Endothelial cell of umbilical vein (primary cell): Measurements from ENCODE around the gene SIRT3. TPM values are rescaled to one million over a fixed set of nuclear protein-coding genes. Genes with fewer than 3 reads are reported as not detected.

Experiments
- BruUV-seq: library from RNA; stranded (reverse); fragments of 400-500 nt; replicated peaks from 2 replicates; lab custom pipeline; 2021; lab: Mats Ljungman, UMichigan
- CTCF ChIA-PET: fragments of 300-600, 350-600 bp; sonication (Branson Sonifier 250); formaldehyde crosslinking; loops from one replicate; lab custom pipeline; 2021; ENCODE audit warnings: antibody characterized with exemption, inconsistent platforms; lab: Charles Lee
- POLR2A ChIA-PET: fragments of 300-600, 350-600 bp; sonication (Branson Sonifier 250); formaldehyde crosslinking; loops from one replicate; lab custom pipeline; 2021; ENCODE audit warnings: antibody characterized with exemption, inconsistent platforms; lab: Charles Lee
- DNase-seq: peaks from one replicate; pipeline ENCODE4 v3.0.0-alpha.2; 2011; ENCODE audit warnings: low read depth, low spot score
- FAIRE-seq: peaks from 2 replicates; lab custom pipeline; 2011; peaks lifted over from hg19 to GRCh38; lab: Jason Lieb, UNC
- H2AFZ ChIP-seq: 2 replicates; pipeline ENCODE4 v1.6.0; 2012; ENCODE audit warnings: low read depth, low read length, control low read depth, inconsistent platforms
- H3K27ac ChIP-seq: 2 replicates; pipeline ENCODE4 v1.5.1; 2011; ENCODE audit warnings: low read depth, mild to moderate bottlenecking, control low read depth, low read length, moderate library complexity; ENCODE audit not compliant: insufficient read depth
- H3K27me3 ChIP-seq, 2 experiments: 2 replicates each; pipeline versions ENCODE4 v1.6.0 to v1.6.1; 2011; ENCODE audit warnings: low read length in 2 of 2, mixed read lengths in 1 of 2; ENCODE audit not compliant: control insufficient read depth in 2 of 2, insufficient read depth in 2 of 2
- H3K36me3 ChIP-seq, 2 experiments: 2 replicates in 1 of 2; 3 replicates in 1 of 2; pipeline ENCODE4 v1.5.1; 2011; ENCODE audit warnings: low read length in 2 of 2, mild to moderate bottlenecking in 1 of 2, moderate library complexity in 1 of 2; ENCODE audit not compliant: control insufficient read depth in 2 of 2, insufficient read depth in 2 of 2; ENCODE audit errors: extremely low read depth in 1 of 2
- H3K4me1 ChIP-seq: 3 replicates; pipeline ENCODE4 v1.5.1; 2011; ENCODE audit warnings: mild to moderate bottlenecking, low read length; ENCODE audit not compliant: control insufficient read depth, insufficient read depth; ENCODE audit errors: extremely low read depth
- H3K4me2 ChIP-seq: 2 replicates; pipeline ENCODE4 v1.6.1; 2011; ENCODE audit warnings: low read length, control low read depth, mixed read lengths; ENCODE audit not compliant: insufficient read depth
- H3K4me3 ChIP-seq, 3 experiments: fragments of 200-600 bp in 1 of 3; sonication (generic), shearing (Covaris generic) in 1 of 3; replicated peaks in 1 of 3; 2 replicates each; pipeline ENCODE4 v1.5.1; 2011 to 2016; ENCODE audit warnings: control low read depth in 3 of 3, low read length in 3 of 3, mild to moderate bottlenecking in 2 of 3, inconsistent platforms in 1 of 3, low read depth in 1 of 3, moderate library complexity in 1 of 3; ENCODE audit not compliant: insufficient read depth in 1 of 3
- H3K79me2 ChIP-seq: 2 replicates; pipeline ENCODE4 v1.6.0; 2012; ENCODE audit warnings: low read length, inconsistent platforms; ENCODE audit not compliant: control insufficient read depth, insufficient read depth
- H3K9ac ChIP-seq: replicated peaks from 2 replicates; pipeline ENCODE3; 2011; ENCODE audit warnings: low read length, control low read depth; ENCODE audit not compliant: insufficient read depth; ENCODE audit errors: extremely low read depth
- H3K9me1 ChIP-seq: replicated peaks from 3 replicates; pipeline ENCODE4 v1.6.0; 2011; ENCODE audit warnings: mild to moderate bottlenecking, low read length; ENCODE audit not compliant: control insufficient read depth, insufficient read depth; ENCODE audit errors: extremely low read depth
- H3K9me3 ChIP-seq: replicated peaks from 2 replicates; pipeline ENCODE4 v1.5.1; 2012; ENCODE audit warnings: low read length, inconsistent platforms; ENCODE audit not compliant: control insufficient read depth, insufficient read depth
- H4K20me1 ChIP-seq: replicated peaks from 2 replicates; pipeline ENCODE3; 2011; ENCODE audit warnings: mild to moderate bottlenecking, low read length; ENCODE audit not compliant: control insufficient read depth, insufficient read depth; ENCODE audit errors: extremely low read depth
- EZH2 ChIP-seq: IDR thresholded peaks from 2 replicates; pipeline ENCODE4 v1.6.1; 2012; ENCODE audit warnings: borderline replicate concordance, low read depth, mild to moderate bottlenecking, moderate library complexity, low read length, inconsistent platforms; ENCODE audit not compliant: severe bottlenecking
- FOS ChIP-seq: IDR thresholded peaks from 2 replicates; pipeline ENCODE4 v1.6.1; 2011; ENCODE audit warnings: mild to moderate bottlenecking, low read length, moderate library complexity, borderline replicate concordance; ENCODE audit not compliant: insufficient read depth
- GATA2 ChIP-seq: IDR thresholded peaks from 2 replicates; pipeline ENCODE4 v1.7.0; 2011; ENCODE audit warnings: low read depth, mild to moderate bottlenecking, moderate library complexity, mixed read lengths, low read length; ENCODE audit not compliant: insufficient read length, insufficient read depth
- JUN ChIP-seq: IDR thresholded peaks from 2 replicates; pipeline ENCODE4 v1.6.1; 2011; ENCODE audit warnings: borderline replicate concordance, low read depth; ENCODE audit not compliant: insufficient read length, insufficient read depth
- MYC ChIP-seq: IDR thresholded peaks from one replicate; pipeline ENCODE4 v1.6.1; 2011; ENCODE audit warnings: mild to moderate bottlenecking, low read depth, low read length
- POLR2A ChIP-seq: IDR thresholded peaks from 2 replicates; pipeline ENCODE4 v1.6.1; 2012; ENCODE audit warnings: low read depth, mild to moderate bottlenecking, control low read depth, low read length
- POLR2AphosphoS5 ChIP-seq: IDR thresholded peaks from 2 replicates; pipeline ENCODE4 v1.6.1; 2012; ENCODE audit warnings: low read depth, mild to moderate bottlenecking, control low read depth, low read length, moderate library complexity; ENCODE audit not compliant: insufficient read depth
- dilution Hi-C: fragments of 300-500 bp; cut with MboI; formaldehyde crosslinking; loops from one replicate; pipeline ENCODE4 v1.15.0; 2019; ENCODE audit warnings: low sequenced_read_pairs; ENCODE audit not compliant: extremely low pct_ligation_motif_present
- intact Hi-C: fragments of 100-400 bp; cut with micrococcal nuclease; formaldehyde crosslinking; loops from one replicate; pipeline ENCODE4 v1.10.0; 2022
- polyA plus RNA-seq, 4 experiments: library from polyadenylated mRNA; depleted of rRNA in 3 of 4; stranded (reverse) in 3 of 4; unstranded in 1 of 4; fragments of >200 nt; gene quantifications; 2 replicates each; pipeline versions ENCODE4 v1.2.1 to v1.2.3, GENCODE V29; 2011 to 2012; ENCODE audit warnings: missing spikeins in 1 of 4
- total RNA-seq: library from RNA; stranded (reverse); gene quantifications from 2 replicates; pipeline ENCODE4 v1.2.3, GENCODE V29; 2021
- TF ChIP-seq, protein P1 (sequence below): IDR thresholded peaks from 2 replicates; pipeline ENCODE4 v1.6.1; 2011; ENCODE audit not compliant: insufficient read depth, insufficient read length
- TF ChIP-seq, protein P2 (sequence below), 2 donors: IDR thresholded peaks; 1 replicate in 1 of 2; 2 replicates in 1 of 2; pipeline ENCODE4 v1.5.1; 2011; ENCODE audit warnings: low read length in 2 of 2, mild to moderate bottlenecking in 2 of 2, moderate library complexity in 2 of 2, control low read depth in 1 of 2, inconsistent platforms in 1 of 2, low read depth in 1 of 2; ENCODE audit not compliant: insufficient read depth in 1 of 2; ENCODE audit errors: extremely low read depth in 1 of 2

The SIRT3 gene
- total and polyA plus RNA-seq, 2 donors (not counting 3 experiments of a cell fraction or from before 2014, with no cell fraction given): 12.0 to 18.3 TPM

DNA sequence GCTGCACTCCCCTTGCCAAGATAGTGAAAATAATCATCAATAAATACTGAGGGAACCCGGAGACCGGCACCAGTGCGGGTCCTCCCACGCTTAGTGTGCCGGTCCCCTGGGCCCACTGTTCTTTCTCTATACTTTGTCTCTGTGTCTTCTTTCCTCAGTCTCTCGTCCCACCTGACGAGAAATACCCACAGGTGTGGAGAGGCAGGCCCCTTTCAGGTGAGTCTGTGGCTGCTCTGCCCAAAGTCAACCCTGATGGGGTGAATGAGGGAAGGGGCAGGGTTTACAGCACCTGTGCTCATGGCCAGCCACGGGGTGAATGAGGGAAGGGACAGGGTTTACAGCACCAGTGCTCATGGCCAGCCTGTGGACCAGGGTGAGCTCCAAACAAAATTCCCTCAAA lies 33.7 kb downstream of the SIRT3 start:
- TF ChIP-seq MYC (no peak), JUN (no peak), POLR2AphosphoS5 (no peak), POLR2A (no peak), EZH2 (no peak), FOS (no peak), GATA2 (no peak)
- TF ChIP-seq, protein P1, sequence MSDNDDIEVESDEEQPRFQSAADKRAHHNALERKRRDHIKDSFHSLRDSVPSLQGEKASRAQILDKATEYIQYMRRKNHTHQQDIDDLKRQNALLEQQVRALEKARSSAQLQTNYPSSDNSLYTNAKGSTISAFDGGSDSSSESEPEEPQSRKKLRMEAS: no peak
- TF ChIP-seq, protein P2, sequence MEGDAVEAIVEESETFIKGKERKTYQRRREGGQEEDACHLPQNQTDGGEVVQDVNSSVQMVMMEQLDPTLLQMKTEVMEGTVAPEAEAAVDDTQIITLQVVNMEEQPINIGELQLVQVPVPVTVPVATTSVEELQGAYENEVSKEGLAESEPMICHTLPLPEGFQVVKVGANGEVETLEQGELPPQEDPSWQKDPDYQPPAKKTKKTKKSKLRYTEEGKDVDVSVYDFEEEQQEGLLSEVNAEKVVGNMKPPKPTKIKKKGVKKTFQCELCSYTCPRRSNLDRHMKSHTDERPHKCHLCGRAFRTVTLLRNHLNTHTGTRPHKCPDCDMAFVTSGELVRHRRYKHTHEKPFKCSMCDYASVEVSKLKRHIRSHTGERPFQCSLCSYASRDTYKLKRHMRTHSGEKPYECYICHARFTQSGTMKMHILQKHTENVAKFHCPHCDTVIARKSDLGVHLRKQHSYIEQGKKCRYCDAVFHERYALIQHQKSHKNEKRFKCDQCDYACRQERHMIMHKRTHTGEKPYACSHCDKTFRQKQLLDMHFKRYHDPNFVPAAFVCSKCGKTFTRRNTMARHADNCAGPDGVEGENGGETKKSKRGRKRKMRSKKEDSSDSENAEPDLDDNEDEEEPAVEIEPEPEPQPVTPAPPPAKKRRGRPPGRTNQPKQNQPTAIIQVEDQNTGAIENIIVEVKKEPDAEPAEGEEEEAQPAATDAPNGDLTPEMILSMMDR (IDR thresholded peaks at IDR 0.05; ENCODE audit: extremely low read depth in 1 of 2, insufficient read depth in 1 of 2, low read depth in 1 of 2, low read length in 2 of 2): no peak
- FAIRE-seq: no peak
- dilution Hi-C loops (no loop called here), intact Hi-C loops (no loop called here)
- H4K20me1 ChIP-seq: no peaks in the 10 kb centered on the region
- H3K4me3 ChIP-seq: no peak overlapping the region
- no TSS peak for BruUV-seq
- H3K9me1 ChIP-seq: no peaks in the 10 kb centered on the region
- POLR2A ChIA-PET: no interaction called here
- DNase-seq: no peak
- H3K4me1 ChIP-seq: peaks cover 7% of the 10 kb centered on the region
- no peaks in the 10 kb centered on the region for H3K9me3 ChIP-seq
- no peak overlapping the region for H3K9ac ChIP-seq
- no peak overlapping the region for H3K4me2 ChIP-seq
- H3K79me2 ChIP-seq: peaks cover 20% of the 10 kb centered on the region
- no peak overlapping the region for H3K27ac ChIP-seq
- H3K36me3 ChIP-seq: peaks cover 0 to 18% of the 10 kb centered on the region in 2 experiments
- H3K27me3 ChIP-seq: no peaks in the 10 kb centered on the region
- CTCF ChIA-PET: no interaction called here
- no peak overlapping the region for H2AFZ ChIP-seq
